HG03432 (cell line): ENCODE results near the gene EPS8.

ENCODE experiments used
- ATAC-seq: cut with Tn5 transposase; IDR thresholded peaks from one replicate; pipeline ENCODE4 v1.9.1; 2021; ENCODE audit warnings: mild to moderate bottlenecking, moderate library complexity; ENCODE audit not compliant: unreplicated experiment

The EPS8 gene

DNA sequence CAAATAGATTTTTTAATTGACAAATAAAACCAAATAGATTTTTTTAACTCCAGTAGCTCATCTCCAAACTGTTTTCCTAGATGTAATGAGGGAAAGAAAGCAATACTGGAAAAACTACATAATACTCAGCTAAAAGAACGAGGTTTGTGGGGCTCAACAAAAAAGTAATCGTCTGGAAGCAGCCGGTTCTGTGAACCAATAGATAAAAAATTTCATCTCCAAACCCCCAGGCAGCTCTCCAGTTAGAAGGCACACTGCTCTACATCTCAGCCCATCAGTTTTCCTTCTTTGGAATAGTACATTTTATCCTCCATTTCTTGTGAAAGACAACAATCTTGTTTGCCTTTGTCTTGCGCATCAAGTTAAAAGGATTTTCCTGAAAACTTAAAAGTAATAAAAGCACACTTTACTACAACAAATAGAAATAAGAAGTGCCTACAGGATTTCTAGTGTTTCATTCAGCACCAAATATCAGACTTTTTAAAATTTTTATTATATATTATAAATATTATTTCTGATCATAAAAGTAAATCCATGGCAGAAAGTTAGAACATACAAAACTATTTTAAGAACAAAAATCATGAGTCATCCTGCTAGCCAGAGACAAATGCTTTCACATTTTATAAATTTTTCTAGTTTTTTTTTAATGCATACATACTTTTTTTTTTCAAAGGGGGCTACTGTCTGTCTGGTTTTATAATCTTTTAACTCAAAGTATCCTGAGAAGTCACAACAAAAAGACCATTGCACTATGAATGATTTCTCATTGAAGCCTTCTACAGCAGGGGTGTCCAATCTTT, 67.7 kb downstream of the EPS8 start:
- ATAC-seq = no peak

DNA sequence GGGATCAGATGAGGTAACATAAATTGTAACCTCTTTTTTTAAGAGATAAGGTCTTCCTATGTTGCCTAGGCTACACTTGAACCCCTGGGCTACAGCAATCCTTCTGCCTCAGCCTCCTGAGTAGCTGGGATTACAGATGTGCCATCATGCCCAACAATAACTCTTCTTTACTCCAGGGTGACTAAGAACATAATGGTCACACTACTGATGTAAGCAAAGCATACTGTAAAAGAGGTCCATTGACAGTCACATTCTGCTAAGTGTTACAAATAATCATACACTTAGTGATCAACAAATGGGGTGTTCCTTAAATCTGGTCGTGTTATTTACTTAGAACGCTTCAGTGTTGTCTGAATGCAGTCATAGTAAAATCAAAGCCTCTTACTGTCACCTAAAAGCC, 68.9 kb downstream of the EPS8 start:
- no peak for ATAC-seq

DNA sequence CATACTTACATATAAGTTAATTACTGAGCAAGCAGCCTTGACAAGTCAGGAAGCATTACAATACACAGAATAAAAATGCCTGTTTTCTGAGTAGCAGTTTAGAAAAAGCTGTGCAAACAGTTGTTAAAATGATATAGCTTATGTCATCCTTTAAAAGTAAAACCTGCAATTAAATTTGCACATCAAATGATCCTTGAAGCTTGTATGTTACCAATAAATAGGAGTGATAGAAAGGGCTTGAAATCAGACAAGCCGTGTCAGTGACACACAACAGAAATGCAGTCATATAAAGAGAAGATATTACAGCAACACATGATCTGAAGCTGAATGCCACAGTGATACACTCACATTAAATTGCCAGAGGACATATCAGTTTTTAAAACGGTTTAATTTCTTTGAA, 70.0 kb downstream of the EPS8 start:
- no peak for ATAC-seq

DNA sequence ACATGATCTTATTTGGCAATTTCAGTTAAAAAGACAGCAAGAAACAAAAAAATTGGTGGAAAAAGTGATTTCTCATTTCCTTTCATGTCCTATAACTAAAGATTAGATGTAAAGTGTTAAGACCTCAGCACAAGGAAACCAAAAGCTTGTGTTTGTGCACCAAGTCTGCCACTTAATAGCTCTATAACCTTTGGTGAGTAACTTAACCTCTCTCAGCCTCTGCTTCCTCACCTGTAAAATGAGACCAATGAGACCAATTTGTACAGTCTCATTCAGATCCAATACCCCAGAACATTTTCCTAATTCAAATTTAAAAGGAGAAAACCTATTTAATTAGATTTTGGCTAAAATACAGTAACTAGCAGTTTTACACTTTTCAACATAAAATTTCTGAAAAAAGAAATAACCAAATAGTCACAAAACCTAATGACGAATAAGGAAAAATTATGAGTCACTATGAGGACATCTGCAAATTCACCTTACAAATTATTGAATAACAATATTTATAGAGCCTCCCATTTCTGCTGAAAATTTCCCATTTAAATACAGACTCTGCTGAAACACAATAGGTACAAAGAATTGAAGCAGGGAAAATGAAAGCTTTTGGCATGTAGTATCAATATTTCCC, 71.1 kb downstream of the EPS8 start:
- no peak for ATAC-seq

DNA sequence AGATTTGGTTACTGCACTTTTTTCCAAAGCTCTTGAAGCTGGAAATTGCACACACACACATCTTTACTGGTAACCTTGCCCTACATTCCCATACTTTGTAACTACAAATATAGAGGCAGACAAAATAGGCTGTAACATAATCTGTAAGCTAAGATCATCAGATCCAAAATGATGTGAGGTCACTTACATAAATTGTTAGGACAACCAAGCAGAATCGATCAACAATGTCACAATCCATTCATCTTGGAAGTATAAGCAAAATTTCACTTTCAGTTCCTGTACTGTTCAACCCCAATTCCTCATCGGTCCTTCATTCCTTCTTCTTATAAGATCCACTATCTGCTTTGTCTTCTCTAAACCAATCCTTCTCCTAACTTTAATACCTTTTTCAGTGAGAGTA, 72.6 kb downstream of the EPS8 start:
- ATAC-seq = no peak

DNA sequence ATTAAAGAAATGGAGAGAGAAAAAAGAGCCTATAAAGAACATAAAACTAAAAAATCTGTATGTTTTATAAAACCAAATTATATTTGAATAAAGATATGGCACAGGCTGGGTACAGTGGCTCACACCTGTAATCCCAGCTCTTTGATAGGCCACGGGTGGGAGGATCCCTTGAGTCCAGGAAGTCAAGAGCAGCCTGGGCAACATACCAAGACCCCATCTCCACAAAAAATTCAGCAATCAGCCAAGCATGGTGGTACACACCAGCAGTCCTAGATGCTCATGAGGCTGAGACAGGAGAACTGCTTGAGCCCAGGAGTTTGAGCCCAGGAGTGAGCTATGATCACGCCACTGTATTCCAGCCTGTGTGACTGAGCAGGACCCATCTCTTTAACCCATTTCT, 74.9 kb downstream of the EPS8 start:
- no peak for ATAC-seq

DNA sequence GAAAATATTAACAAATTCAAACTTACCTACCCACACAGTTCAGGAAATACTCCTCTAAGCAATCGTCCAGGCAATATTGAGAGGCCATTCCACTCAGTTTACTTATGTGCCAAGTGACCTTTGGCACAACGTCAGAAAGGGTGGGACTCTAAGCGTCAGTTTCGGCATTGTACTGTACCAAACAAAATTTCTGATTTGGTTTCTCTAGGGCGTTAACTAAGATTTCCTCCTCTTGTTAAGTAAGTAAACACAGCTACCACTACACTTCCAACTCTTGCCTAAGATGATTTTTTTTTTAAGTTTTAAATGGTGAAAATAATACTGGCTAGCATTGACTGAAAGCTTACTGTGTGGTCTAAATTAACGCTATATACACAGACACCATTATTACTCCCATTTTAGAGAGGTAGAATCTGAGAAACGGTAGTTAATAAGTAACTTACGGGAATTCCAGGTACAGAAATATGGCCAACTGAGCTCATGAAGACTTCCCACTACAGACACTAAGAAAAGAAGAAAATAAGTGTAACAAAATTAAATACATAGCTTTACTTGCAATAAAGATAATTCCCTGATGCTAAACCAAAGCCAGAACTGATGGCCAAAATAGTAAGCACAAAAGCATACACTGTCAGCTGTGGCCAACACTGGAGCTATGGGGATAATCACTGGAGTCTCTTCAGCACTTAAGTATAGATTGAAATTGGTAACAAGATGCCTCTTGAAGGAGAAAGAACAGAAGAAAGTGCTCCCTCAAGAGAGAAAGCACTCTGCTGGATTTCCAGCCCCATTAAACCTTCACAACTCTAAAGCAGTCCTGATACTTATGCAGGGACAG, 76.1 kb downstream of the EPS8 start:
- ATAC-seq = no peak

DNA sequence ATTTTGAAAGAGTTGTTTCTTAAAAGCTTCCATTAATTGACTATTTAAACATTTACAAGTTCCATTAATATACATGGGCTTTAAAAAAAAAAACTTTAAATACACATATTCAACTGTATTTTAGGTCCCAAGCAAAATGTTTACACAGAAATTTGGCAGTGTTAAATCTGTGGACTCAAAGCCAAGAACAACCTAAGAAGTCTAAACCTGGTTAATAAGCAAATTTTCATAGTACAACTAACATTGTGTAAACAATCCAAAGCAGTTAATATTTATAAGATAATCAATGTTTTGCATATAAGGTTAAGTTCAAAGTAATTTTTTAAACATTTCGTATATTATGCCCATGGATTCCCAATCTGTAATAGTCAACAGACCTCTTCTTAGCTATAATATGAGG, 77.0 kb downstream of the EPS8 start:
- ATAC-seq = no peak

DNA sequence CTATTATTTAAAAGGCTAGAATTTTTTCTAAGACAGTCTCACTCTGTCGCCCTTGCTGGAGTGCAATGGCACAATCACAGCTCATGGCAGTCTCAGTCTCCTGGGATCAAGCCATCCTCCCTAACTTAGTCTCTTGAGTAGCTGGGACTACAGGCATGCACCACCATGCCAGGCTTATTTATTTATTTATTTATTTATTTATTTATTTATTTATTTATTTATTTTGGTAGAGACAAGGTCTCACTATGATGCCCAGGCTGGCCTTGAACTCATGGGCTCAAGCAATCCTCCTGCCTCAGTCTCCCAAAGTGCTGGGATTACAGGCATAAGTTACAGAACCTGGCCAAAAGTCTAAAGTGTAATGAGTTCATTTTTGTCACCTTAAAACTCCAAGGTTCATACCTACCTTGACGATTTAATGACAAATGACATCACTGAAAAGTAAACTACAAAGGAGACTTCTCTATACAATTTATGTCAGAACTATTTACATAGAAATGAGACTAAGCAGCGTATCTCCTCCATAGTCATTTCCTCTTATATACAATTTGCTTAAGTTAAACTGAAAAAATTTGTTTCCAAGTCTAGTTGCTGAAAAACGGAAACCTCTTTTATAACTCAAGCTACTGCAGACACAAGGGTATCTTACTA, 78.2 kb downstream of the EPS8 start:
- no peak for ATAC-seq

DNA sequence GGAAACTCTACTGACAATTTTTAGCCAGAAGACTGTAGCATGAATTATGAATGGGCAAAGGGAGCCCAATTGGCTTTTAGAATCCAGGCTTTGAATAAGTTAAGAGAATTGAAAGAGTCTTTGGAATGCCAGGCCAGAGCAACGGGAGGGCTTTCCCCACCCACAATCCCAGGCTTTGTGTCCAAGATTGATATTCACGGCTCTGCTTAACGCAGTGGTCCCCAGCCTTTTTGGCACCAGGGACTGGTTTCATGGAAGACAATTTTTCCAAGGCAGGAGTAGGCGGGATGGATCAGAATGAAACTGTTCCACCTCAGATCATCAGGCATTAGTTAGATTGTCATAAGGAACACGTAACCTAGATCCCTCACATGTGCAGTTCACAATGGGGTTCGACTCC, 79.6 kb downstream of the EPS8 start:
- ATAC-seq = no peak

DNA sequence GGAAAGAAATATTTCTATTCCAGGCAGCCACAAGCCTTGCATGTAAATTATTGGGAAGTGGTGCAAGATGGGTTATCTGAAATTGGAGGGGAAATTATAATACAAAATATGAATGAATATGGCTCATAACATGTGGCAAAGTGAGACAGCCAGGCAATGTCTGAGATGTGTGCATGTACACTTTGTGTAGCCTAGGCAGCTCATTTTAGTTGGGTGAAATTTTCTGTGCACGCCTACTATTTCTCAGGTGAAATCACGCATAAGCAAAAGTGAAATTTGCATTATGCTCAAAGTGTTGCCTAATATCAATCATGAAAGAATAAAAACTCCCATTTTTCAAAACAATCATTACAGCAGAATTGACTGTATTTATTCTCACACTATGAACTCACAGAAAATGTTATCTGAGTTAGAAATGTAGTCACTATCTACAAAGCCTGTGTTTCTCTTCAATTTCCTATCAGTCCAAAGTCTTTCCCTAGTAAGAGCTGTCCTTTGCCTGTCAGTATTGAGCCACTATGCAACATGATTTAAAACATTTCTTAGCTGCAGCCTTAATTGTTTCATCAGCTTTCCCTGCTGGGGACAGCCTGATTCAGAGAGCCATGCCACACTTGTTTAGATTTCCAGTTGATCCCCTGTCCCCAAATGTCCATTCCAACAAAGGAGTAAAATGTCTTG, 80.7 kb downstream of the EPS8 start:
- ATAC-seq = no peak

DNA sequence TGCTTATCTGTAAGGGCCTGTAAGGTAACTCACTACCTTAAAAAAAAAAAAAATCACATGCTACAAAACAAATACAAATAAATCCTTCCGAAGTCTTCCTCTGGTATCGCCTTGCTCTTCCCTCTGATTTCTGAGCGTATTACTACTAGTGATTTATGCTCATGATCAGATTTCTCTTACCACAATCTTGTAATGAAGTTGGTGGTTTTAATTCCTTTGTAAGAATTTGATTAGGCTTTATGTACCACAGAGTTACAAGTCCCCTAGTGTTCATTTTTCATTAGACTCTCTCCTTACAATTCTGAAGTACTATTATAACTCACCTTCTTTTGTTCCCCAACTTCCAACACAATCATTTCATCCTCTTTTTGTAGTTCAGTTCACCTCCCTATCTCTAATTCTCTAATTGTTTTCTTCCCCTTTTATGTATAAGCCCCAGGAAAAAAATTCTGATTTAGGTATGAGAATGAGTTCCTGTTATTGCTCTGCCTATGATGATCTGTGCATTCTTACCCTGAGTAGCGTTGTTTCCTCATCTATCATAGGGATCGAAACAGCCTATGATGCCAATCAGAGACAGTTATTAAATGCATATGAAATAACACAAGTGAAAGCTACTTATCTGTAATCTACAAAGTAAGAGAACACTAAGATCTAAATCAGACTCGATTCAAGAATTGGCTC, 81.5 kb downstream of the EPS8 start:
- no peak for ATAC-seq

DNA sequence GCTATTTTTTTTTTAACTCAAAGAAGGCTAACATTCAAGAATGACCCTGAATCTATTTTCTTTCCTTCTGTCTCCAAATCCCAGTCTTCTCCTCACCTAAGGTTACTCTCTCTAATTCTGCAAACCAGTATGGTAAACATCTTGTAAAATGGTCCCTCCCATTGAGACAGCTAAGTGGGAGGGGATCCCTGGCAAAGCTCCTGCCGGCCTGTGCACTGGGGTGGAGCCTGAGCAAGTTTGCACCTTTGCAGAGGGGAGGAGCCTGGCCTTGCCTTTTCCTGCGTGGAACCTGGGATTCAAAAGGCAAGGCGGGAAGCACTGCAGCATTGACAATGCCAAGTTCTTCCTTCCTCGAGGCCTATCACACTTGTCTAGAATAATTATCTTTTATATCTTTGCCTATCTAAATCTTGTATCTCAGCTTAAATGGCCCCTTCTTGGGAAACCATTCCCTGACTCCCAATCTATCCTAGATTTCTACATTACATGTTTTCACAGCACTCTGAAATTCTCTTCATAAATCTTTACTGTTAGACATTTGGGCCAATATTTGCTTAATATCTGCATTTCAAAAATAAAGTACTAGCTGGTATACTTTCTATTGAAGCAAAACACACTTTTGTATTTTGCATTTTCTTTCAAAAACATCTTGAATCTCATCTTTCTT, 83.0 kb downstream of the EPS8 start:
- no peak for ATAC-seq

DNA sequence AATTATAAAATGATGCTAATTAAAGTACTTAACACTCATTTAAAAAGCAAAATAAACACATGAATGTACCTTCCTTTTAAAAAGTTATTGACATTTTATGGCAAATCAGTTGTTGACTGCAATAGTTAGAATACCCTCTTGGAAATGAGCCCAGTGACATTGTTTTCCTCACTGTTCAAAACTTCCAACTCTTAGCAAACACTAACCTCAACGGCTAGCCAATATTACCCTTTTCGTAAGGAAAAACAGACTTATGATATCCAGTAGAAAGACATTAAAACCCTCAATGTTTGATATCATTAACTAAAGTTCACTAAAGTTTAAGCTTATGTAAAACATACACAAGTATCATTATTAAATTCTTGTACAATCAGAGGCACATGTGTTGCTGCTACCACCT, 83.6 kb downstream of the EPS8 start:
- ATAC-seq = no peak

DNA sequence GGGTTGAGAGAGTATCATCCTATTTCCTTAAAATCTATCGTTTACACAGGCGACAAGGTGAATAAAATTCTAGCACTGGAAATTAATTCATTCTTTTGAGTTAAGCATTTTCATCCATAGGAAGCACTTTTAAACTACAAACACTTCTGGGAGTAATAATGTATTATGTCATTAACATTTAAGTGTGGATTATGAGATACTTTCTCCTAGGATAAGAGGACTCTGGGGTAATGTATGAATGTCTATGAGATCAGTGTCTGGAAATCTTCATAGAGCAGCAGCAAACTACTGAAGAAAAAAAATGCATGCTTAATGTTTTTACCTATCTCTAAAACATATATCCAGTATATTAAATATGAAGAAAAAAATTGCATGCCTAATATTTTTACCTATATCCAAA, 86.9 kb downstream of the EPS8 start:
- no peak for ATAC-seq

DNA sequence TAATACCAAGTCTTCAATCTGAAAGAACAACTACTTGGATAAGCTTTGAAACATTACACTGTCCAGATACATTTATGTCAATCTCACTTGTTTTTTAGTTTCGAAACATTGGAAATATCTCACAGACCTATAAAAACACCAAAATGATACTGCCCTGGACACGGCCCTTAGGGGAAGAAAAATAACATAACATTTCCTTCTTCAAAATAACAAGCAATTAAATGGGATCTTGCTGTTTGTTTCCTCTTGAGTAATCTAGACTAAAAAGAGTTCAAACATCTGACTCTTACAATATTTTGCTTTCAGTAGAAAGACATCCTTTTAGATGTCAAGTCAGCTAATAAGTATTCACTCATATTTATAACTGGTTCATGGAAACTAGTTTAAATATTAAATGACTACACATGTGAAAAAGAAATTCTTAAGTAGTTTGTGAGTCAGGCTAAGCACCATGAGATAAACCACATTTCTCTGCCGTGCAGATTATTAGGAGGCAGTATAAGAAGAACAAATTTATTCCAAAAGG, 87.5 kb downstream of the EPS8 start:
- peak; percentile 32 for ATAC-seq

DNA sequence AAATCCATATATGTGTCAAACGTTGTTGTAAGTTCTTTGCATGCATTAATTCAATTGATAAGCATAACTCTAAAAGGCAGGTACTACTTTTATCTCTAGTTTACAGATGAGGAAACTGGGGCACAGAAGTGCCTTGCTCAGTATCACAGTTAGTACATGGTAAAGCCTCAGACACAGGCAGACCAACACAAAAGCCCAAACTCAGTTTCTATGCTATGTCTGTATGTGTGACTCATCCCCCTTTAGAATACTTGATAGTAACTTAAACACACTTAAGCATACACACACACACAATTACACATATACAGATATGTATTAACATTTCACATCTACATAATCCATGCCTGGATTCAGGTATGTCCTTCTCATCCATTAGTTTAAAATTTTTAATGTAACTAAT, 88.0 kb downstream of the EPS8 start:
- peak; percentile 69 for ATAC-seq

DNA sequence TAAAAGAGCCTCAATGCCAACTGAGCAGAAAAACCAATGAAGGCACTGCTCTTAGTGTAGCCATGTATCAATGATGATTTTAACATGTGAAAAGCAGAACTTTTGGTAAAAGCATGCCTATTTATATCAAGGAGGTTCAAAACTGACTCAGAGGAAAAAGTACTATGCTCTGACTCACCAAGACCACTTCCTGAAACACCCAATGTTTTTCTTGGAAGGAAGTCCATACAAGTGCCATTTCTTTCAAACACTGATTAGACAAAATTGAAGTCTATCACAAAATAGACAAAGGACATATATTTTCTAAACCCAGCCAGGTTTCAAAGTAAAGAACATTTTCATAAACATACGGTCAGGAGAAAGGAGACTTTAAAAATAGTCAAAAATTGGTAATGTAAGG, 88.6 kb downstream of the EPS8 start:
- ATAC-seq = peak; percentile 79

DNA sequence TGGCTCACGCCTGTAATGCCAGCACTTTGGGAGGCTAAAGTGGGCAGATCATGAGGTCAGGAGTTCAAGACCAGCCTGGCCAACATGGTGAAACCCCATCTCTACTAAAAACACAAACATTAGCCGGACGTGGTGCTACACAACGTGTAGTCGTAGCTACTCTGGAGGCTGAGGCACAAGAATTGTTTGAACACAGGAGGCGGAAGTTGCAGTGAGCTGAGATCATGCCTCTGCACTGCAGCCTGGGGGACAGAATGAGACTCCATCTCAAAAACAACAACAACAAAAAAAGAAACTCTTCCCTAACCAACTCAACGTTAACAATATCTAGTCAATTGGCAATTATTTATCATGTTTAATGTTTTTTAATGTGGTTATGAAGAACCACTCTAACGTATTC, 89.3 kb downstream of the EPS8 start:
- ATAC-seq = no peak
